GM12801 (cell line): ENCODE results near the gene C1QTNF1.

Source experiments
- TF ChIP-seq, protein P1 (sequence below): IDR thresholded peaks from one replicate; pipeline ENCODE4 v1.5.1; 2011; ENCODE audit warnings: control low read depth; ENCODE audit not compliant: insufficient read length; ENCODE audit errors: extremely low read depth

Gene C1QTNF1, protein sequence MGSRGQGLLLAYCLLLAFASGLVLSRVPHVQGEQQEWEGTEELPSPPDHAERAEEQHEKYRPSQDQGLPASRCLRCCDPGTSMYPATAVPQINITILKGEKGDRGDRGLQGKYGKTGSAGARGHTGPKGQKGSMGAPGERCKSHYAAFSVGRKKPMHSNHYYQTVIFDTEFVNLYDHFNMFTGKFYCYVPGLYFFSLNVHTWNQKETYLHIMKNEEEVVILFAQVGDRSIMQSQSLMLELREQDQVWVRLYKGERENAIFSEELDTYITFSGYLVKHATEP

DNA sequence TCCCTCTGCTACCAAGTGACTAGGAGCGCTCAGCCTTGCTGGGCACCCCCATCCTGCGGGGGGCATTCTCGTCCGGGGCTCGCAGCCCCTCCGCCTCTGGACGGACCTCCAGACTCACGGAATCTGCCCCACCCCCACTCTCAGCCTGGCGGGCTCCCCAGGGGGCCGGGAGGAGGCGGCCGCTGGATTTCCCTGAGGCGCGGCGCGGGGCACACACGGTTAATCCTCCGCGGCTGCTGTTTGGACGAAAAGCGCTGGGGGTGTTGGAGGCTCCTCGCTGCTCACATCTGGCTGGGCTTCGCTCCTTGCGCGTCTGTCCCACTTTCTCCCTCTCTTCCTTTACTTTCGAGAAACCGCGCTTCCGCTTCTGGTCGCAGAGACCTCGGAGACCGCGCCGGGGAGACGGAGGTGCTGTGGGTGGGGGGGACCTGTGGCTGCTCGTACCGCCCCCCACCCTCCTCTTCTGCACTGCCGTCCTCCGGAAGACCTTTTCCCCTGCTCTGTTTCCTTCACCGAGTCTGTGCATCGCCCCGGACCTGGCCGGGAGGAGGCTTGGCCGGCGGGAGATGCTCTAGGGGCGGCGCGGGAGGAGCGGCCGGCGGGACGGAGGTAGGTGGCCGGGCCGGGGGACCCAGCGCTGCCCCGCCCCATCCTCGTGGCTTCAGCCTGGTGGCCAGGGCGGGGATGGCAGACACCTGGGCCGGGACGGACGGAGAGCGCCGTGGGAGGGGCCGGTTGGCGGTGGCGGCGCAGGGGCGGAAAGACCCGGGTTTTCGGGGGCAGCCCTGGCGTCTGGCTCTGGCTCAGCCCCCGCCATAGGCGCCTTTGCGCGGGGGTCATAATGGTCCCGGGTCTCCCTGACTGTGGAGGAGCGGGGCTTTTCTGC is at the start of gene C1QTNF1:
C1QTNF1 (plus strand) TSS at position 284 of the 886 bp plus-strand sequence. CDS start 19,800 bp downstream, outside the sequence.
- TF ChIP-seq, protein P1, sequence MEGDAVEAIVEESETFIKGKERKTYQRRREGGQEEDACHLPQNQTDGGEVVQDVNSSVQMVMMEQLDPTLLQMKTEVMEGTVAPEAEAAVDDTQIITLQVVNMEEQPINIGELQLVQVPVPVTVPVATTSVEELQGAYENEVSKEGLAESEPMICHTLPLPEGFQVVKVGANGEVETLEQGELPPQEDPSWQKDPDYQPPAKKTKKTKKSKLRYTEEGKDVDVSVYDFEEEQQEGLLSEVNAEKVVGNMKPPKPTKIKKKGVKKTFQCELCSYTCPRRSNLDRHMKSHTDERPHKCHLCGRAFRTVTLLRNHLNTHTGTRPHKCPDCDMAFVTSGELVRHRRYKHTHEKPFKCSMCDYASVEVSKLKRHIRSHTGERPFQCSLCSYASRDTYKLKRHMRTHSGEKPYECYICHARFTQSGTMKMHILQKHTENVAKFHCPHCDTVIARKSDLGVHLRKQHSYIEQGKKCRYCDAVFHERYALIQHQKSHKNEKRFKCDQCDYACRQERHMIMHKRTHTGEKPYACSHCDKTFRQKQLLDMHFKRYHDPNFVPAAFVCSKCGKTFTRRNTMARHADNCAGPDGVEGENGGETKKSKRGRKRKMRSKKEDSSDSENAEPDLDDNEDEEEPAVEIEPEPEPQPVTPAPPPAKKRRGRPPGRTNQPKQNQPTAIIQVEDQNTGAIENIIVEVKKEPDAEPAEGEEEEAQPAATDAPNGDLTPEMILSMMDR: no peak

DNA sequence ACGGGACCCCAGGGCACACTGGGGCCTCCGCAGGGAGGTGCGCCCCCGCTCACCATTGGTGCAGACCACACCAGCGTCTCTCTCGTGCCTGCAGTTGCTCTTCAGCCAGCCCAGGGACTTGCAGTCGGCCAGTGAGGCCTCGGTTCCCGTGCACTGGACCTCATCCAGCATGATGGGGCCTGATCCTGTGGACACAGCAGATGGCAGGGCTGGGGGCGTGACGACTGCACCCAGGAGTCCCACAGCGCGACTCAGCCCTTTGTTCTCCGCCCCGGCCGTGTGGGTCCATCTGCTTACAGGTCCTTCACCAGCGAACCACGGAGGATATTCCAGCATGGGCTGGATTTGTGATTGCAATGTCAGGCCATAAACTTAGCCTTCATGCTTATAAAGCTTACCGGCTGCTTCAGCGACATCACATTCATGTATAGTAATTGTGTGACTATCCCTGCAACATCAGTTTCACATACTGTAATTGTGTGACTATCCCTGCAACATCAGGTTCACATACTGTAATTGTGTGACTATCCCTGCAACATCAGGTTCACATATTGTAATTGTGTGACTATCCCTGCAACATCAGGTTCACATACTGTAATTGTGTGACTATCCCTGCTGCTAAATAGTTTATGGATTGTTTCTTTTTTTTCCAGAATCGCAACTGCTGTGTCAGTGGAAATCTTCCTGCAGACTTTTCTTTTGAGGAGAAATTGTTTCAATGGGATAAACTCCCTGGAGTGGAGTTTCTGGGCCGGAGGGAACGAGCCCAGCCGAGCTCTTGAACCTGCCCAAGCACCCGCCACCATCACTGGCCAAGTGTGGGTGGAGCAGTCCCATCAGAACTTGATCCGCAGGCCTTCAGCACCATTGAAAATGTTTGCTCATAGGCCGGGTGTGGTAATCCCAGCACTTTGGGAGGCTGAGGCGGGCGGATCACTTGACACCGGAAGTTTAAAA is 49.1 kb upstream of the C1QTNF1 start:
- TF ChIP-seq, protein P1: no peak

DNA sequence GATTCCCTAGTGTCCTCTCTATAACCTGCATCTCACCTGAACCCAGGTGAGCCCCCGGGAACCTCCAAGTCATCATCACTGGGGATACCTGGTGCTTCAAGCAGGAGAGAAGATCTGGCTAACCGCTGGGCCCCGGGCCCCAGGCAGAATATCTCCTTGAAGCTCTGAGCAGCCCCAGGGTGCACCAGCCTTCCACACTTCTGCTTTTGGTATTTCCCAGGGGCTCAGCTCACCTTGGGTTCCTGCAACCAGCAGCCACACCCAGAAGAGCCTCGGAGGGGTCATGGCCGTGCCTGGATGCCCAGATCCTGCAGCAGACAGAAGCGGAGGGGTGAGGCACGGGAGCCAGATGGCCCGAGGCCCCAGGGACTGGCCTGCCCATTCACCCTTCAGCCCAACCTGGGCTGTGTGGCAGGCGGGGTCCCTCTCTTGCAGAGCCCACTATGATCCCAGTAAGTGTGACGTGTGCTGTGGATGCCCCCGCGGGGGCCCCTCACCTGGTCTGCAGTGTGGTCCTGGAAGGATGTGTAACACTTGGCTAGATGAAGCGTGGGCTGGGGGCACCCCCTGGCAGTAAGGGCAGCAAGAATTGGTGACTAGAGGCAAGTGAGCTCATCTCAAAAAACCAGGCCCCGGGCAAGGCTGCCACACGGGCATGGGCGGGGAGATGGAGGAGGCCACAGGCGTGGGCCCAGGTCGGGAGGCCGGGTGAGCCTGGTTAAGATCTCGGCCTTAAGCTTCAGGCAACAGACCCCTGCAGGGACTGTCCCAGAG is 46.9 kb upstream of the C1QTNF1 start:
- TF ChIP-seq, protein P1: no peak

DNA sequence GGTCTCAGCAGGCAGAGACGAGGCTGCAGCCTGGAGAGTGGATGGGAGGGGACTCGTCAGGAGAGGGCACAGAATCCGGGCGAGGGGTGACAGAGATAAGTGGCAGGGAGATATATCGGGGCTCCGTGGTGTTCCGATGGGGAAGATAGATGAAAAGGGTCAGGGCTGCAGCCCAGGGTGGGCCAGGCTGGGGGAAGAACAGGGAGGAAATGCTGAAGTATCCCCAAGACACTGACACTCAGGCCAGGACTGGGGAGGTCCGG is 46.4 kb upstream of the C1QTNF1 start:
- TF ChIP-seq, protein P1: no peak

DNA sequence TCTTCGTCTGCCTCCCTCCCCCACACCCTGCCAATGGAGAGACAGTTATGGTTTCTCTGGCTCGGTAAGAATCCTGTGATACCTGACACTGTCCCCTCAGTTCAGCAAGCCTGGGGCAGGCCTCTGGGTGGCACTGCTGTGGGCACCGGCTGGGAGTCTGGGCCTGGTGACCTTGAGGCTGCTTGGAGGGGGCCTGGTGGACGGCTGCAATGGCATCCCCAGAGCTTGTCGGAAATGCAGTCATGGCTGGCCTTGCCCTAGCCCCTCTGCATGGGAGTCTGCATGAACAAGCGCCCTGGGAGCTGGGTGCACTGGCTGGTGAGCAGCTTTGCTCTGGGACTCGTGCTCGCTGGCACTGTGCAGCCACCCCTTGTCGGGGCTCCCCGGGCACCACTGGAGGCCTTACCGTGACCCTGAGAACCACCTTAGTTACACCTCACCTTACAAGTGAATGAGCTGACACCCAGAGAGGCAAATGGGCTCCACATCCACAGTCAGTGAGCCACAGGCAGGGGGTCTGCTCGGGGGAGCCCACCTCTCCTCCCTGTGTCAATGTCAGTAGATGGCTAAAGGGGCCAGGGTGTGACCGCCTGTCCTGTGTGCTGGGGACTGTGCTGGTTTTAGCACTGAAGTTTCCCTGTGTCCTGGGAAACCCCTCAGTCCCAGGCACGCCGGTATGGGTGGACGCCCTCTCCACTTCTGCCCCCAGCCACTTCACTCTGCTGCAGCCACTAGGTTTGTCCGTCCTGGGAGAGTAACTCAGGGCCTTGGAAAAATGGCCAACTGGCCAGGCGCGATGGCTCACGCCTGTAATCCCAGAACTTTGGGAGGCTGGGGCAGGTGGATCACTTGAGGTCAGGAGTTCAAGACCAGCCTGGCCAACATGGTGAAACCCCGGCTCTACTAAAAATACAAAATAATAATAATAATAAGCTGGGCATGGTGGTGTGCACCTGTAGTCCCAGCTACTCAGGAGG is 45.7 kb upstream of the C1QTNF1 start:
- TF ChIP-seq, protein P1: no peak

DNA sequence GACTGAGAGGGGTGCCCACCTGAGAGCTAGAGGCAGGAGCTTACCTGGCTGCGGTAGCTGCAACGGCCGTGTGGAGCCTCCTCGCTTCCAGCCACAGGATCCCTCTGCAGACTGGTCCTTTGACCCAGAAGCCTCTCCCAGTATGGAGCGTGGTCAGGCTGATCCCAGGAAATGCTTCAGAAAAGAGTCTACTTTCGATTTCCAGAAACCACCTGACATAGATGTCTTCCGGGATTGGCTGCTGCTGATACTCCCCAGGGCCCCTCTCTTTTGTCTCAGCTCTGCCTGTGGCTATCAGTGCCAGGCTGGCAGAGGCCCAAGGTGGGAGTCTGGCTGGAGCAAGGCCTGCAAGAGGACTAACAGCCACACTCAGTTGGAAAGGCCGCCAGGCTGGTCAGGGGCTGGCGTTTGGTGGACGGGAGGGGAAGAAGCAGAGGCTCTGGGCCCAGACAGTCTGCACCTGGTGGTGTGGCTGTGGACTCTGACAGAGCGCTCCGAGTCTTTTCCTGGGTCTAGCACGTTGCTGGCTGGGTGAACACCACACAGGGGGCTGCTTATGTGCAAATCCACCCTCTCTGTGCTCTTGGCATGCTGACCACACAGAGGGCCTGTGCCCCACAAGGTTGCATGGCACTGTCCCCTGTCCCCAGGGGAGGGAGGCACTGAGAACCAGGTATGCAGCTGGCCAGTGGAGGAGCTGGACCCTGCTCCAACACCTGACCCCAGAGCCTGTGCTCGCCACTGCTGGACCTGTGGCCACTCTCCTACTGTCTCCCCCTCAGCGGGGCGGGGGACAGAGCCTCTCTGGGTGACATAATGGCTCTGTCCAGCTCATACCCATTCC is 44.0 kb upstream of the C1QTNF1 start, which contains the start of gene LGALS3BP:
LGALS3BP (minus strand) TSS at position 144 of the 844 bp plus-strand sequence. CDS start 2,732 bp downstream, outside the sequence.
- TF ChIP-seq, protein P1: no peak
